H9 (cell line): ENCODE measurements around the gene PERM1. TPM values are rescaled to one million over a fixed set of nuclear protein-coding genes. Genes with fewer than 3 reads are reported as not detected.

Experiments
- DNase-seq: peaks from one replicate; pipeline ENCODE4 v3.0.0-alpha.2; 2017
- H2AFZ ChIP-seq: one replicate; pipeline ENCODE4 v1.6.1; 2013; ENCODE audit warnings: mild to moderate bottlenecking, low read length, control low read depth, moderate library complexity
- H2AK5ac ChIP-seq: 2 replicates; pipeline ENCODE4 v1.6.1; 2013; ENCODE audit warnings: low read length, control low read depth, mixed read lengths; ENCODE audit not compliant: insufficient read length
- H2BK120ac ChIP-seq: one replicate; pipeline ENCODE4 v1.6.1; 2013; ENCODE audit warnings: low read depth, mild to moderate bottlenecking, low read length, control low read depth, inconsistent platforms; ENCODE audit not compliant: poor library complexity, severe bottlenecking
- H2BK12ac ChIP-seq: 2 replicates; pipeline ENCODE4 v1.6.1; 2013; ENCODE audit warnings: low read length, control low read depth, mixed read lengths, low read depth; ENCODE audit not compliant: insufficient read length
- H2BK15ac ChIP-seq: 2 replicates; pipeline ENCODE4 v1.6.1; 2013; ENCODE audit warnings: low read depth, low read length, control low read depth
- H2BK20ac ChIP-seq: one replicate; pipeline ENCODE4 v1.6.1; 2013; ENCODE audit warnings: low read depth, mild to moderate bottlenecking, low read length, control low read depth, inconsistent platforms; ENCODE audit not compliant: poor library complexity, severe bottlenecking
- H2BK5ac ChIP-seq: 2 replicates; pipeline ENCODE4 v1.6.1; 2013; ENCODE audit warnings: low read length, control low read depth, mixed read lengths; ENCODE audit not compliant: insufficient read length
- H3K14ac ChIP-seq: 2 replicates; pipeline ENCODE4 v1.6.1; 2013; ENCODE audit warnings: low read length, control low read depth; ENCODE audit not compliant: insufficient read depth
- H3K18ac ChIP-seq: 2 replicates; pipeline ENCODE4 v1.6.1; 2013; ENCODE audit warnings: low read depth, mild to moderate bottlenecking, mixed read lengths, low read length, control low read depth; ENCODE audit not compliant: insufficient read length
- H3K23ac ChIP-seq: 2 replicates; pipeline ENCODE4 v1.6.1; 2013; ENCODE audit warnings: low read length, control low read depth, mixed read lengths, low read depth; ENCODE audit not compliant: insufficient read length
- H3K23me2 ChIP-seq: 2 replicates; pipeline ENCODE4 v1.6.1; 2013; ENCODE audit warnings: low read depth, mild to moderate bottlenecking, mixed read lengths, low read length, control low read depth; ENCODE audit not compliant: insufficient read length, poor library complexity, severe bottlenecking
- H3K27ac ChIP-seq: 2 replicates; pipeline ENCODE4 v1.5.1; 2013; ENCODE audit warnings: low read length, control low read depth, mixed read lengths, low read depth; ENCODE audit not compliant: insufficient read length
- H3K27me3 ChIP-seq: 2 replicates; pipeline ENCODE4 v1.6.1; 2013; ENCODE audit warnings: low read length, control low read depth, inconsistent platforms; ENCODE audit not compliant: insufficient read depth
- H3K4ac ChIP-seq: 2 replicates; pipeline ENCODE4 v1.6.1; 2013; ENCODE audit warnings: low read depth, mild to moderate bottlenecking, control low read depth, inconsistent platforms, low read length, moderate library complexity
- H3K4me1 ChIP-seq: 2 replicates; pipeline ENCODE4 v1.6.1; 2013; ENCODE audit warnings: low read length, control low read depth, inconsistent platforms; ENCODE audit not compliant: insufficient read depth
- H3K4me2 ChIP-seq: 2 replicates; pipeline ENCODE4 v1.6.1; 2013; ENCODE audit warnings: low read length, control low read depth, mixed read lengths; ENCODE audit not compliant: insufficient read length, insufficient read depth
- H3K56ac ChIP-seq: 2 replicates; pipeline ENCODE4 v1.6.1; 2013; ENCODE audit warnings: low read depth, mild to moderate bottlenecking, mixed read lengths, low read length, control low read depth; ENCODE audit not compliant: insufficient read length
- H3K79me1 ChIP-seq: 2 replicates; pipeline ENCODE4 v1.6.1; 2013; ENCODE audit warnings: low read depth, mild to moderate bottlenecking, moderate library complexity, low read length, control low read depth, inconsistent platforms; ENCODE audit not compliant: insufficient read depth, poor library complexity, severe bottlenecking
- H3K79me2 ChIP-seq: 2 replicates; pipeline ENCODE4 v1.6.1; 2013; ENCODE audit warnings: low read length, control low read depth, inconsistent platforms; ENCODE audit not compliant: insufficient read depth
- H3K9ac ChIP-seq: 2 replicates; pipeline ENCODE4 v1.6.1; 2013; ENCODE audit warnings: low read length, control low read depth, mixed read lengths; ENCODE audit not compliant: insufficient read length; ENCODE audit errors: extremely low read depth
- H3K9me3 ChIP-seq: one replicate; pipeline ENCODE4 v1.6.1; 2013; ENCODE audit warnings: low read depth, low read length, inconsistent platforms; ENCODE audit not compliant: control insufficient read depth
- H3T11ph ChIP-seq: one replicate; pipeline ENCODE4 v1.6.1; 2013; ENCODE audit warnings: mild to moderate bottlenecking, low read length, control low read depth, inconsistent platforms
- H4K20me1 ChIP-seq: one replicate; pipeline ENCODE4 v1.6.1; 2013; ENCODE audit not compliant: control insufficient read depth, insufficient read length, insufficient read depth
- H4K5ac ChIP-seq: 2 replicates; pipeline ENCODE4 v1.6.1; 2013; ENCODE audit warnings: low read depth, mild to moderate bottlenecking, mixed read lengths, low read length, control low read depth; ENCODE audit not compliant: insufficient read length
- H4K8ac ChIP-seq: replicated peaks from 2 replicates; pipeline ENCODE4 v1.6.1; 2013; ENCODE audit warnings: low read length, control low read depth, mixed read lengths, low read depth; ENCODE audit not compliant: insufficient read length
- H4K91ac ChIP-seq: 2 replicates; pipeline ENCODE4 v1.6.1; 2013; ENCODE audit warnings: low read depth, mild to moderate bottlenecking, moderate library complexity, mixed read lengths, low read length, control low read depth; ENCODE audit not compliant: insufficient read length
- H3K27ac Mint-ChIP-seq, 3 experiments: 2 replicates in 2 of 3; 3 replicates in 1 of 3; pipeline ENCODE4 v1.8.0; 2020 to 2021; ENCODE audit warnings: mixed read lengths in 3 of 3, mild to moderate bottlenecking in 1 of 3, moderate library complexity in 1 of 3
- H3K27me3 Mint-ChIP-seq: 2 replicates; pipeline ENCODE4 v1.8.0; 2021; ENCODE audit warnings: low read depth, mild to moderate bottlenecking, moderate library complexity, mixed read lengths
- H3K36me3 Mint-ChIP-seq, 3 experiments: 2 replicates in 2 of 3; 3 replicates in 1 of 3; pipeline ENCODE4 v1.8.0; 2020 to 2021; ENCODE audit warnings: low read depth in 3 of 3, mixed read lengths in 3 of 3; ENCODE audit not compliant: insufficient read depth in 1 of 3
- H3K4me1 Mint-ChIP-seq, 2 experiments: 2 replicates each; pipeline ENCODE4 v1.8.0; 2020; ENCODE audit warnings: mixed read lengths in 2 of 2
- H3K4me3 Mint-ChIP-seq, 2 experiments: 2 replicates in 1 of 2; 3 replicates in 1 of 2; pipeline ENCODE4 v1.8.0; 2020 to 2021; ENCODE audit warnings: mild to moderate bottlenecking in 2 of 2, mixed read lengths in 2 of 2, moderate library complexity in 1 of 2
- H3K9me3 Mint-ChIP-seq, 2 experiments: 2 replicates in 1 of 2; 3 replicates in 1 of 2; pipeline ENCODE4 v1.8.0; 2020; ENCODE audit warnings: mild to moderate bottlenecking in 2 of 2, mixed read lengths in 2 of 2, moderate library complexity in 1 of 2
- WGBS: extraction: QIAGEN DNeasy Blood & Tissue Kit; methylation state at CpG from one replicate; pipeline ENCODE4 v1.1.7; 2013; ENCODE audit warnings: missing lambda C conversion rate, low lambda C conversion rate, mixed read lengths; ENCODE audit not compliant: insufficient read length; ENCODE audit errors: extremely low coverage; 5-methylcytosine and 5-hydroxymethylcytosine counted together
- total RNA-seq: library from RNA; stranded (reverse); gene quantifications from 2 replicates; pipeline ENCODE4 v1.2.1, GENCODE V29; 2021
- TF ChIP-seq, protein P1 (sequence below): fragments of 200-600 bp; sonication (generic); conservative IDR thresholded peaks from 3 replicates; pipeline ENCODE4 v1.8.0; 2021; ENCODE audit warnings: antibody characterized with exemption, mild to moderate bottlenecking

The PERM1 gene
- total RNA-seq, 1 experiment from 2014 or later = not detected

DNA sequence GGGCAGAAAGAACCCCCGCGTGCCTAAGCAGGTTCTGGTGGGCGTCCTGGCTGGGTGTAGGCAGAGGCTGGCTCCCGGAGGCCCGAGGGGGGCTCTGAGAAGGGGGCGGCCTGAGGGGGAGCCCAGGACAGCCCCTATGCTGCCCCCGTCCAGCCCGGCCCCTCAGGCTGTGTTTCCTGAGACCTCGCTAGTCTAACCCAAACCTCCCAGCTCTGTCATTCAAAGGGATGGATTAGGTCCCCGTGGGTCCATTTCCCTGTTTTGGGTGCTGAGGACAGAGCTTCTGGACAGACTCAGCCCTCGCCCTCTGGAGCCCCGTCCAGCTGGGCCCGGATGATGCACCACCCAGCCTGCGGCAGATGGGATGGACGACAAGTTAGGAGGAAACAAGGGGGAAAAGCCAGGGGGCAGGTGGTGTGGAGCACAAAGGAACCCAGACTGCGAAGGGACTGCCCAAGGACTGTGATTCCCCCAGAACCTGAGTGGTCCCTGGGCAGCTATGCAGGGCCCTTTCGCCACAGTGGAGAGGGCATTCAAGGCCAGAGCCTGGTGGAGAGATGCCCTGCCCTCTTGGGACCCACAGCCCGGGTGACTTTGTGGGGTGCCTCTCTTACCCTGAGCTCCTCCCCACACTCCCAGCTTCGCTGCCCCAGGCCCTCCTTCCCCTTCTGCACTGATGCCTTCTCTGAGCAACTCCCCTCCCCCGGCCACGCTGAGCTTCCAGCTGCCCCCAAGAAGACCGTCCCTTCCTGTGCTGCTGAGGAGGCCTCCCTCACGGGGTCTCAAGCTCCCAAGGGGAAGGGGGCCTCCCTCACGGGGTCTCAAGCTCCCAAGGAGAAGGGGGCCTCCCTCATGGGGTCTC is 15.2 kb upstream of the PERM1 start:
- H3K4me2 ChIP-seq = no peak overlapping the region
- H3K79me1 ChIP-seq = no peaks in the 10 kb centered on the region
- H4K8ac ChIP-seq = no peak overlapping the region
- H2AFZ ChIP-seq = no peak overlapping the region
- H3K27ac Mint-ChIP-seq = no peak overlapping the region
- TF ChIP-seq, protein P1, sequence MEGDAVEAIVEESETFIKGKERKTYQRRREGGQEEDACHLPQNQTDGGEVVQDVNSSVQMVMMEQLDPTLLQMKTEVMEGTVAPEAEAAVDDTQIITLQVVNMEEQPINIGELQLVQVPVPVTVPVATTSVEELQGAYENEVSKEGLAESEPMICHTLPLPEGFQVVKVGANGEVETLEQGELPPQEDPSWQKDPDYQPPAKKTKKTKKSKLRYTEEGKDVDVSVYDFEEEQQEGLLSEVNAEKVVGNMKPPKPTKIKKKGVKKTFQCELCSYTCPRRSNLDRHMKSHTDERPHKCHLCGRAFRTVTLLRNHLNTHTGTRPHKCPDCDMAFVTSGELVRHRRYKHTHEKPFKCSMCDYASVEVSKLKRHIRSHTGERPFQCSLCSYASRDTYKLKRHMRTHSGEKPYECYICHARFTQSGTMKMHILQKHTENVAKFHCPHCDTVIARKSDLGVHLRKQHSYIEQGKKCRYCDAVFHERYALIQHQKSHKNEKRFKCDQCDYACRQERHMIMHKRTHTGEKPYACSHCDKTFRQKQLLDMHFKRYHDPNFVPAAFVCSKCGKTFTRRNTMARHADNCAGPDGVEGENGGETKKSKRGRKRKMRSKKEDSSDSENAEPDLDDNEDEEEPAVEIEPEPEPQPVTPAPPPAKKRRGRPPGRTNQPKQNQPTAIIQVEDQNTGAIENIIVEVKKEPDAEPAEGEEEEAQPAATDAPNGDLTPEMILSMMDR = no peak
- peaks cover 5 to 11% of the 10 kb centered on the region in 2 experiments for H3K4me1 Mint-ChIP-seq
- H3K18ac ChIP-seq = no peak overlapping the region
- H3K4ac ChIP-seq = no peak overlapping the region
- no peak overlapping the region for H4K5ac ChIP-seq
- H2BK15ac ChIP-seq = no peak overlapping the region
- H3K4me3 Mint-ChIP-seq = no peak overlapping the region
- no peak overlapping the region for H2BK5ac ChIP-seq
- H3K27me3 Mint-ChIP-seq = peaks cover 79% of the 10 kb centered on the region
- no peaks in the 10 kb centered on the region for H3K9me3 ChIP-seq
- no peak overlapping the region for H4K91ac ChIP-seq
- H3T11ph ChIP-seq = no peak overlapping the region
- no peaks in the 10 kb centered on the region for H4K20me1 ChIP-seq
- no peak overlapping the region for H2BK12ac ChIP-seq
- no peak overlapping the region for H2BK120ac ChIP-seq
- peaks cover 40% of the 10 kb centered on the region; the same call in 1 of the 2 replicates for H3K27me3 ChIP-seq
- H3K23me2 ChIP-seq = peaks cover 20% of the 10 kb centered on the region
- H3K36me3 Mint-ChIP-seq = peaks cover 0 to 3% (median 2%) of the 10 kb centered on the region in 3 experiments; a peak in 2 of 7 replicates
- 0 out of 2 replicates have a peak, but pooled peaks cover 1% of the 10 kb centered on the region for H3K4me1 ChIP-seq
- no peak overlapping the region for H3K9ac ChIP-seq
- no peak overlapping the region for H3K14ac ChIP-seq
- DNase-seq = peak; percentile 37
- no CpG with 5 or more reads among the region's 24 CpGs for WGBS
- H3K79me2 ChIP-seq = no peaks in the 10 kb centered on the region
- H3K27ac ChIP-seq = no peak overlapping the region
- no peak overlapping the region for H3K56ac ChIP-seq
- H2BK20ac ChIP-seq = no peak overlapping the region
- peaks cover 7 to 9% of the 10 kb centered on the region in 2 experiments for H3K9me3 Mint-ChIP-seq
- no peak overlapping the region for H2AK5ac ChIP-seq
- H3K23ac ChIP-seq = no peak overlapping the region
